DOHH2 (cell line): Measurements from ENCODE around the gene NFIX.

Experiments used
- H3F3A ChIP-seq: fragments of 200-600 bp; sonication (generic), shearing (Covaris generic); 2 replicates; pipeline ENCODE4 v1.6.0; 2016; ENCODE audit warnings: antibody characterized with exemption, mild to moderate bottlenecking; ENCODE audit not compliant: control insufficient read depth, insufficient read depth
- H3K27ac ChIP-seq: fragments of 200-600 bp; sonication (generic); 2 replicates; pipeline ENCODE4 v1.5.1; 2014; ENCODE audit warnings: low read depth, mild to moderate bottlenecking, low read length, moderate library complexity
- H3K27me3 ChIP-seq: fragments of 200-600 bp; sonication (generic); 2 replicates; pipeline ENCODE4 v1.6.1; 2014; ENCODE audit warnings: mild to moderate bottlenecking, low read length, mixed read lengths; ENCODE audit not compliant: control insufficient read depth
- H3K36me3 ChIP-seq: fragments of 200-600 bp; sonication (generic); 2 replicates; pipeline ENCODE4 v1.6.1; 2014; ENCODE audit warnings: mild to moderate bottlenecking, low read length, moderate library complexity, mixed read lengths; ENCODE audit not compliant: control insufficient read depth
- H3K4me1 ChIP-seq: fragments of 200-600 bp; sonication (generic); 2 replicates; pipeline ENCODE4 v1.6.1; 2014; ENCODE audit warnings: mild to moderate bottlenecking, low read length, mixed read lengths; ENCODE audit not compliant: control insufficient read depth
- H3K4me2 ChIP-seq: fragments of 200-600 bp; sonication (generic); 2 replicates; pipeline ENCODE4 v1.6.0; 2014; ENCODE audit warnings: mild to moderate bottlenecking, low read length, moderate library complexity
- H3K4me3 ChIP-seq: fragments of 200-600 bp; sonication (generic); 2 replicates; pipeline ENCODE4 v1.5.1; 2014; ENCODE audit warnings: mild to moderate bottlenecking, low read length, mixed read lengths
- H3K79me2 ChIP-seq: fragments of 200-600 bp; sonication (generic); 2 replicates; pipeline ENCODE4 v1.6.1; 2014; ENCODE audit warnings: mild to moderate bottlenecking, low read length, mixed read lengths; ENCODE audit not compliant: control insufficient read depth
- H3K9me2 ChIP-seq: fragments of 200-600 bp; sonication (generic); replicated peaks from 2 replicates; pipeline ENCODE4 v1.6.1; 2014; ENCODE audit warnings: mild to moderate bottlenecking, low read length, mixed read lengths; ENCODE audit not compliant: control insufficient read depth
- H3K9me3 ChIP-seq: fragments of 200-600 bp; sonication (generic); 2 replicates; pipeline ENCODE4 v1.6.1; 2014; ENCODE audit warnings: antibody characterized with exemption, low read length, mixed read lengths; ENCODE audit not compliant: control insufficient read depth, insufficient read depth
- H4K20me1 ChIP-seq: fragments of 200-600 bp; sonication (generic); 2 replicates; pipeline ENCODE4 v1.6.0; 2014; ENCODE audit warnings: low read depth, mild to moderate bottlenecking, antibody characterized with exemption, low read length, moderate library complexity; ENCODE audit not compliant: control insufficient read depth, insufficient read depth
- EZH2phosphoT487 ChIP-seq: fragments of 200-600 bp; sonication (generic); IDR thresholded peaks from 2 replicates; pipeline ENCODE4 v1.6.1; 2017; ENCODE audit warnings: borderline replicate concordance, mild to moderate bottlenecking, antibody characterized with exemption, low read length, moderate library complexity, mixed read lengths
- TF ChIP-seq, protein P1 (sequence below): fragments of 200-600 bp; sonication (generic); IDR thresholded peaks from one replicate; pipeline ENCODE4 v1.5.1; 2014; ENCODE audit warnings: antibody characterized with exemption, mild to moderate bottlenecking, low read depth, low read length; ENCODE audit not compliant: poor library complexity, severe bottlenecking

The NFIX gene

DNA sequence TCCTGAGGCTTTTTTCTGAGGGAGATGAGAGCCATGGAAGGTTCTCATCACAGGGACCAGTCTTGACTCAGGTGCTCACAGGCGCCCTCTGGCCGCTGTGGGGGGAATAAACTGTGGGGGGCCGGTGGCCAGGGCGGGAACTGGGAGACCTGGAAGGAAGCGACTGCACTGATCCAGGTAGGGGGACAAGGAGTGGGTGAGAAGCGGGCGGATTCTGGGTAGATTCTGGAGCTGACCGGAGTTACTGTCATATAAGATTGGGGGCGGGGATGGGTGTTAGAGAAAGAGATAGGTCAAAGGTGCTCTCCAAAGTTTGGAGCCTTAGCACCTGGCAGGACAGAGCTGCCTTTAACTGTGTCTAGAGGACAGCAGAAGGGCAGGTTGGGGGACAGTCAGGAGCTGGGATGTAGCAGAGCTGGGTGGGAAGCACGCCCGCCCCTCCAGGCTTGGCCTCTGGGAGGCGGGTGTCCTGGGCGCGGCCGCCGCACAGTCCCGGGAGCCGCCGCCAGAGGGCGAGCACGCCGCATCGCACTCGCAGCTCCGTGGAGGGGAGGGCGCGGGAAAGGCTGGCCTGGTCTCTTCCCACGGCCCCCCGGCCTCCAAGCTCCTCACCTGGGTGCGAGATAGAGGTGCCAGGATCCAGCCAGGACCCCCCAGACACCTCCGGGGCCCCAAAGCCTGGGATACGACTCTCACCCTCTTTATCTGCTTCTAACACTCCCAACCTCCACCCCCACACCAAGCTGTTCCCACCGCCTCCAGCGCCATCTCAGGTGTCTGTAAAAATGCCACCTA lies 30.1 kb upstream of the NFIX start:
- H3K79me2 ChIP-seq = no peaks in the 10 kb centered on the region
- H3K36me3 ChIP-seq = no peaks in the 10 kb centered on the region
- H3K4me3 ChIP-seq = peak overlapping the region; percentile 70
- H3F3A ChIP-seq = no peaks in the 10 kb centered on the region
- peak overlapping the region; percentile 74 for H3K4me2 ChIP-seq
- H3K27me3 ChIP-seq = no peaks in the 10 kb centered on the region
- peaks cover 14% of the 10 kb centered on the region for H3K4me1 ChIP-seq
- no peaks in the 10 kb centered on the region for H3K9me2 ChIP-seq
- H3K27ac ChIP-seq = peak overlapping the region; percentile 38
- no peak for TF ChIP-seq EZH2phosphoT487
- TF ChIP-seq, protein P1, sequence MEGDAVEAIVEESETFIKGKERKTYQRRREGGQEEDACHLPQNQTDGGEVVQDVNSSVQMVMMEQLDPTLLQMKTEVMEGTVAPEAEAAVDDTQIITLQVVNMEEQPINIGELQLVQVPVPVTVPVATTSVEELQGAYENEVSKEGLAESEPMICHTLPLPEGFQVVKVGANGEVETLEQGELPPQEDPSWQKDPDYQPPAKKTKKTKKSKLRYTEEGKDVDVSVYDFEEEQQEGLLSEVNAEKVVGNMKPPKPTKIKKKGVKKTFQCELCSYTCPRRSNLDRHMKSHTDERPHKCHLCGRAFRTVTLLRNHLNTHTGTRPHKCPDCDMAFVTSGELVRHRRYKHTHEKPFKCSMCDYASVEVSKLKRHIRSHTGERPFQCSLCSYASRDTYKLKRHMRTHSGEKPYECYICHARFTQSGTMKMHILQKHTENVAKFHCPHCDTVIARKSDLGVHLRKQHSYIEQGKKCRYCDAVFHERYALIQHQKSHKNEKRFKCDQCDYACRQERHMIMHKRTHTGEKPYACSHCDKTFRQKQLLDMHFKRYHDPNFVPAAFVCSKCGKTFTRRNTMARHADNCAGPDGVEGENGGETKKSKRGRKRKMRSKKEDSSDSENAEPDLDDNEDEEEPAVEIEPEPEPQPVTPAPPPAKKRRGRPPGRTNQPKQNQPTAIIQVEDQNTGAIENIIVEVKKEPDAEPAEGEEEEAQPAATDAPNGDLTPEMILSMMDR = peak; percentile 99
- no peaks in the 10 kb centered on the region for H3K9me3 ChIP-seq
- no peaks in the 10 kb centered on the region for H4K20me1 ChIP-seq

DNA sequence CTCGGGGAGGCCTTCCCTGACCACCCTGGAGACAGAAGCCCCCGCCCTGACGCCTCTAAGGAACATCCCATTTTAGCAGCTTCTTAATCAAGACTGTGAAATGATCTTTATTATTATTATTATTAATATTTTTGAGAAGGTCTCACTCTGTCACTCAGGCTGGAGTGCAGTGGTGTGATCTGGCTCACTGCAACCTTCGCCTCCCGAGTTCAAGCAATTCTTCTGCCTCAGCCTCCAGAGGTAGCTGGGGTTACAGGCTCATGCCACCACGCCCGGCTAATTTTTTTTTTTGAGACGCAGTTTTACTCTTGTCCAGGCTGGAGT lies 29.5 kb upstream of the NFIX start:
- no peaks in the 10 kb centered on the region for H3K9me3 ChIP-seq
- peak overlapping the region; percentile 70 for H3K4me3 ChIP-seq
- no peaks in the 10 kb centered on the region for H3F3A ChIP-seq
- peaks cover 14% of the 10 kb centered on the region for H3K4me1 ChIP-seq
- H3K79me2 ChIP-seq = no peaks in the 10 kb centered on the region
- H3K27ac ChIP-seq = no peak overlapping the region
- no peaks in the 10 kb centered on the region for H3K9me2 ChIP-seq
- no peaks in the 10 kb centered on the region for H3K36me3 ChIP-seq
- H3K27me3 ChIP-seq = no peaks in the 10 kb centered on the region
- H3K4me2 ChIP-seq = peak overlapping the region; percentile 74
- no peaks in the 10 kb centered on the region for H4K20me1 ChIP-seq
- TF ChIP-seq, protein P1 = no peak
- TF ChIP-seq EZH2phosphoT487 = no peak

DNA sequence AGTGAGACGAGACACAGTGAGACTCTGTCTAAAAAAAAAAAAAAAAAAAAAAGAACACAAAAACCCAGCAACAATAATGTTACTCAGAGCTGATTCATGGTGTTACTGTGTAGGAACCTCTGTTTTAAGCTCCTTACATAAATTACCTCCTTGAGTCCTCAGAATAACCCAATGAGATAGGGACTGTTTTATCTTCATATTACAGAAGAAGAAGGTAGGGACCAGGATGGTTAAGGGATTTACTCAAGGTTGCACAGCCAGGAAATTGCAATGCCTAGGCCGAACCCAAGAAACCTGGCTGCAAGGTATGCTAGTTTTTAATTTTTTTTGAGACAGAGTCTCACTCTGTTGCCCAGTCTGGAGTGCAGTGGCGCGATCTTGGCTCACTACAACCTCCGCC lies 27.4 kb upstream of the NFIX start:
- Histone ChIP-seq H3K27ac (no peak overlapping the region), H3K9me3 (no peaks in the 10 kb centered on the region)

More for the DNA sequence above, 27.4 kb upstream of the NFIX start:
- no peaks in the 10 kb centered on the region for H3K9me2 ChIP-seq
- no peaks in the 10 kb centered on the region for H3K36me3 ChIP-seq
- H4K20me1 ChIP-seq = no peaks in the 10 kb centered on the region
- TF ChIP-seq, protein P1 = no peak
- no peak for TF ChIP-seq EZH2phosphoT487
- no peak overlapping the region for H3K4me3 ChIP-seq
- peaks cover 14% of the 10 kb centered on the region for H3K4me1 ChIP-seq
- H3K27me3 ChIP-seq = no peaks in the 10 kb centered on the region
- H3F3A ChIP-seq = no peaks in the 10 kb centered on the region
- H3K4me2 ChIP-seq = no peak overlapping the region
- no peaks in the 10 kb centered on the region for H3K79me2 ChIP-seq
